Measurements from ENCODE around the gene FBXO31. TPM values are rescaled to one million over a fixed set of nuclear protein-coding genes. Genes with fewer than 3 reads are reported as not detected.
A peak's percentile ranks its signal among the peaks of the same experiment; 100 is the strongest.

The FBXO31 gene
- total RNA-seq, 1 donor from 2014 or later, result 30.6 TPM

DNA sequence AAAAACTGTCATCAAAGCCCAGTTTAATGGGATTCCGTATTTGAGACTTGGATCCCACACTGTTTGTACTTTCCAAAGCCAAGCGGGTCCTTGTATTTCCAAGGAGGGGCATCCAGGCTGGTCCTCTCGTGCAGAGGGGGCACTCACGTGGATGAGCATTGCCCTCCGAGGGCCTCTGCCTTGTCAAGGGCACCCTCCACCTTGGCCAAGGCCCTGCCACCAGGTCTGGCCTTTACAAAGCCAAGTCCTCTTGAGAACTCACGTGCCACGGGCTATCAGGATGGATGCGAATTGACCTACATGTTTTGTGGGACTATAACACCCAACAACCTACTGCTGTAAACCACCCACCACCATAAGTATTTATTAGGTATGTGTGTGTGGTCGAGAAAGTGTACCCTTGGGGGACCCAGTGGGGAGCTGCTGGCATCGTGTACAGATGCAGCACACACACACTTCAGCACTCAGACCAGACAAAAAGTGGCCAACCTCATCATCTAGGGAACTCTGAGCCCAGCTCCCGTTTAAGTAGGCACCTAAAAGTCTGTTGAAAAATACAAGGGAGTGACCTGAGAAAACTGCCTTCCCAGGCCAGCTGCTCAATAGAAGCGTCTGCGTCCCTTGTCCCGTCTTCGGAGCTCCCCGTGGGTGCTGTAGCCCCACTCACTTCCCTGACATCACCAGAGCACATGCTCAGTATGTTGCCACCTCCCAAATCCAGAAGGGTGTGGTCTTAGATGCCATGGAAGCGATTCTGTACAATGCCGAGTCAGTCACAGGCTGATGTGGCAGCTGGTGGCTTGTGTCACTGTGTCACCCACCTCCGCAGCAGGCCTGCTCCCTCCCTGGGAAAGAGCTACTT is 21.4 kb upstream of the FBXO31 start:
- peaks cover 28% of the 10 kb centered on the region for H3K36me3 Mint-ChIP-seq (ENCODE audit: low read depth)
- peak; percentile 59 for DNase-seq (ENCODE audit: low spot score)
- no peak for TF ChIP-seq CTCF (IDR thresholded peaks at IDR 0.05)
- H3K4me1 Mint-ChIP-seq (ENCODE audit: low read depth), result peaks cover 14% of the 10 kb centered on the region
- H3K9me3 Mint-ChIP-seq (ENCODE audit: low read depth), result no peaks in the 10 kb centered on the region
- no peak overlapping the region for H3K4me3 Mint-ChIP-seq (ENCODE audit: unreplicated experiment)
- H3K27me3 Mint-ChIP-seq (ENCODE audit: low read depth), result no peaks in the 10 kb centered on the region
- peak overlapping the region; percentile 65 for H3K27ac Mint-ChIP-seq (ENCODE audit: unreplicated experiment)

- Mint-ChIP-seq H3K27ac (ENCODE audit: unreplicated experiment) (peak overlapping the region; percentile 96), H3K4me1 (ENCODE audit: low read depth) (peaks cover 47% of the 10 kb centered on the region), H3K9me3 (ENCODE audit: low read depth) (no peaks in the 10 kb centered on the region), H3K27me3 (ENCODE audit: low read depth) (no peaks in the 10 kb centered on the region), H3K4me3 (ENCODE audit: unreplicated experiment) (peak overlapping the region; percentile 57), H3K36me3 (ENCODE audit: low read depth) (peaks cover 5% of the 10 kb centered on the region)
- peak; percentile 18 for DNase-seq (ENCODE audit: low spot score)
- no peak for TF ChIP-seq CTCF (IDR thresholded peaks at IDR 0.05)
These were observed 11.7 kb upstream of the FBXO31 start for GRCh38 chr16:87395181-87395842.

- H3K27ac Mint-ChIP-seq (ENCODE audit: unreplicated experiment), result peak overlapping the region; percentile 96
- H3K27me3 Mint-ChIP-seq (ENCODE audit: low read depth), result no peaks in the 10 kb centered on the region
These were observed 10.1 kb upstream of the FBXO31 start for GRCh38 chr16:87393680-87394055.

DNA sequence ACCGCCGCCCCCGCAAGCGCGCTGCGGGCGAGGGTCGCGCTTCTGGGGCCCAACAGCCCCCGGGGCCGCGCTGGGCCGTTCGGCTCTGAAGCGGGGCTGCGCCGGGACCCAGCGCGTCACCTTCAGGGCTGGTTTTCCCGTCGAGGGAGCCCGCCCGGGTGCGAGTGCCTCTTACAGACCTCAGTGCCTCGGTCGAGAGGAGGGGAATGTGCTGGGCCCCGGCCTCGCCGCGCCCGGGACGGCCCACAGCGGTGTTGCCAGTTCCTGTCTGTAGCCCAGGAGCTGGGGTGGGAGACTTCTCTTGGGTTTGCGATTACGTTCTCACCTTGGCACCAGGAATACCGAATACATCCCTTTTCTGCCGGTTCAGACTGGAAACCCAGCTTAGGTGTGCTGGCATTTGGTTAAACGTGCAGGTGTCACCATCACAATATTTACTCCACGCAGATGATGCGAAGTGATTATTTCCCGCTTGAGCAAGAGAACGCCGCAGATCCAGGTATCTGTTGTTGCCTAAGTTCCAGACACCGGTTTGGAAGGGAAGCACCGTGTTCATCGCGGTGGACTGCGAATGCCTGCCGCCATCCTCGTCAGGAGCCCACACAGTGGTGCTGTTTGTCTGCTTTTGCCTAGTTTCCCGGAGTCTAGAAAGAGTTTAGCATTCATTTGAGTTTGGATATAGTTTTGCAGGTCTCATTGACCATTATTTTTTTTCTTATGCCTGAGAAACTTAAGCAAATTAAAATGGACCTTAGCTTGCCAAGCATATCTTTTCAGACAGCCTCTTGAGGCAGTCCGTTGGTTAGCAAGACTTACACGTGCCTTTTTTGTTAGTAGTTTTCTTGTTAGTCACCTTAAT is 9.5 kb upstream of the FBXO31 start:
- H3K27me3 Mint-ChIP-seq (ENCODE audit: low read depth), result no peaks in the 10 kb centered on the region

More at GRCh38 chr16:87393680-87394055, 10.1 kb upstream of the FBXO31 start:
- DNase-seq (ENCODE audit: low spot score), result peak; percentile 17
- peaks cover 54% of the 10 kb centered on the region for H3K4me1 Mint-ChIP-seq (ENCODE audit: low read depth)
- peaks cover 2% of the 10 kb centered on the region for H3K36me3 Mint-ChIP-seq (ENCODE audit: low read depth)
- no peaks in the 10 kb centered on the region for H3K9me3 Mint-ChIP-seq (ENCODE audit: low read depth)
- H3K4me3 Mint-ChIP-seq (ENCODE audit: unreplicated experiment), result peak overlapping the region; percentile 91
- TF ChIP-seq CTCF (IDR thresholded peaks at IDR 0.05), result no peak

More for the DNA sequence above, 9.5 kb upstream of the FBXO31 start:
- H3K9me3 Mint-ChIP-seq (ENCODE audit: low read depth), result no peaks in the 10 kb centered on the region
- H3K4me1 Mint-ChIP-seq (ENCODE audit: low read depth), result peaks cover 55% of the 10 kb centered on the region
- peak; percentile 91 for DNase-seq (ENCODE audit: low spot score)
- peak overlapping the region; percentile 96 for H3K27ac Mint-ChIP-seq (ENCODE audit: unreplicated experiment)
- H3K36me3 Mint-ChIP-seq (ENCODE audit: low read depth), result peaks cover 2% of the 10 kb centered on the region
- TF ChIP-seq CTCF (IDR thresholded peaks at IDR 0.05), result peak; percentile 72
- H3K4me3 Mint-ChIP-seq (ENCODE audit: unreplicated experiment), result peak overlapping the region; percentile 91
